Calu3 (cell line): ENCODE data around the gene DCTN5. TPM values are rescaled to one million over a fixed set of nuclear protein-coding genes. Genes with fewer than 3 reads are reported as not detected.

Experiments
- BruUV-seq: library from RNA; stranded (reverse); fragments of 400-500 nt; replicated peaks from 2 replicates; lab custom pipeline; 2021; lab: Mats Ljungman, UMichigan
- CTCF ChIA-PET: fragments of 300-600 bp; sonication (Branson Sonifier 250); formaldehyde crosslinking; loops from one replicate; lab custom pipeline; 2022; ENCODE audit warnings: antibody characterized with exemption; lab: Charles Lee
- DNase-seq: peaks from one replicate; pipeline ENCODE4 v3.0.0; 2022
- H3K27ac Mint-ChIP-seq: one replicate; pipeline ENCODE4 v1.8.0; 2022; ENCODE audit warnings: mixed read lengths; ENCODE audit not compliant: unreplicated experiment
- H3K27me3 Mint-ChIP-seq: one replicate; pipeline ENCODE4 v1.8.0; 2022; ENCODE audit warnings: mixed read lengths; ENCODE audit not compliant: unreplicated experiment
- H3K36me3 Mint-ChIP-seq: one replicate; pipeline ENCODE4 v1.8.0; 2022; ENCODE audit warnings: mild to moderate bottlenecking, moderate library complexity, mixed read lengths; ENCODE audit not compliant: insufficient read depth, unreplicated experiment
- H3K4me1 Mint-ChIP-seq: one replicate; pipeline ENCODE4 v1.8.0; 2022; ENCODE audit warnings: mild to moderate bottlenecking, low read depth, mixed read lengths; ENCODE audit not compliant: unreplicated experiment
- H3K4me3 Mint-ChIP-seq: one replicate; pipeline ENCODE4 v1.8.0; 2022; ENCODE audit warnings: mild to moderate bottlenecking, low read depth, moderate library complexity, mixed read lengths; ENCODE audit not compliant: unreplicated experiment
- H3K9me3 Mint-ChIP-seq: one replicate; pipeline ENCODE4 v1.8.0; 2022; ENCODE audit warnings: low read depth, mixed read lengths; ENCODE audit not compliant: unreplicated experiment
- intact Hi-C: fragments of 100-400 bp; cut with micrococcal nuclease; formaldehyde crosslinking; loops from one replicate; pipeline ENCODE4 v1.10.0; 2022; ENCODE audit not compliant: unreplicated experiment
- total RNA-seq: library from RNA; stranded (reverse); gene quantifications from 2 replicates; pipeline ENCODE4 v1.2.3, GENCODE V29; 2022
- TF ChIP-seq, protein P1 (sequence below): fragments of 200-600 bp; IDR thresholded peaks from one replicate; pipeline ENCODE4 v1.8.0; 2022; ENCODE audit warnings: antibody characterized with exemption; ENCODE audit not compliant: unreplicated experiment

The DCTN5 gene
- total RNA-seq, 1 experiment from 2014 or later = 155 TPM

DNA sequence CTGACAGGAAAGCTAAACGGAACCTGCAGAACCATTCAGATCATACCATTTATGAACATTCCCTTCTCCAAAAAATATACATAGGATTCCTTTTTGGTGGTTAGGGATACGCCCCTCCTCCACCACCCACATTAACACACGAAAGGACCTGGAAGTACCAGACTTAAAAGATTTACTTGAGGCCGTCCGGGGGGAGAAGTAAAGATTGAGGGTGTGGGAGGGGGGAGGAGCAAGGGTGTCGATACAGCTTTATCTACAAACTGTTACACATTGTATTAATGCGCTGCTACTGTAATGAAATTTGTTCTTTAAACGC, 693 bp upstream of the DCTN5 start:
- Mint-ChIP-seq H3K36me3 (peaks cover 68% of the 10 kb centered on the region), H3K4me1 (peaks cover 8% of the 10 kb centered on the region), H3K27me3 (no peaks in the 10 kb centered on the region), H3K27ac (peak overlapping the region; percentile 86), H3K4me3 (peak overlapping the region; percentile 88), H3K9me3 (no peaks in the 10 kb centered on the region)
- intact Hi-C loops = no loop called here
- TF ChIP-seq, protein P1, sequence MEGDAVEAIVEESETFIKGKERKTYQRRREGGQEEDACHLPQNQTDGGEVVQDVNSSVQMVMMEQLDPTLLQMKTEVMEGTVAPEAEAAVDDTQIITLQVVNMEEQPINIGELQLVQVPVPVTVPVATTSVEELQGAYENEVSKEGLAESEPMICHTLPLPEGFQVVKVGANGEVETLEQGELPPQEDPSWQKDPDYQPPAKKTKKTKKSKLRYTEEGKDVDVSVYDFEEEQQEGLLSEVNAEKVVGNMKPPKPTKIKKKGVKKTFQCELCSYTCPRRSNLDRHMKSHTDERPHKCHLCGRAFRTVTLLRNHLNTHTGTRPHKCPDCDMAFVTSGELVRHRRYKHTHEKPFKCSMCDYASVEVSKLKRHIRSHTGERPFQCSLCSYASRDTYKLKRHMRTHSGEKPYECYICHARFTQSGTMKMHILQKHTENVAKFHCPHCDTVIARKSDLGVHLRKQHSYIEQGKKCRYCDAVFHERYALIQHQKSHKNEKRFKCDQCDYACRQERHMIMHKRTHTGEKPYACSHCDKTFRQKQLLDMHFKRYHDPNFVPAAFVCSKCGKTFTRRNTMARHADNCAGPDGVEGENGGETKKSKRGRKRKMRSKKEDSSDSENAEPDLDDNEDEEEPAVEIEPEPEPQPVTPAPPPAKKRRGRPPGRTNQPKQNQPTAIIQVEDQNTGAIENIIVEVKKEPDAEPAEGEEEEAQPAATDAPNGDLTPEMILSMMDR = no peak
- no TSS peak for BruUV-seq
- peak; percentile 6 for DNase-seq
- CTCF ChIA-PET = interaction anchor here (0.5 to 1.1 kb wide), 5 partner anchors 10 to 1418 kb away, joined by 3 to 4 read pairs (median 3); partner anchors contain the start of gene UBFD1

GRCh38 chr16:23642246-23642774, 1.0 kb downstream of the DCTN5 start:
- CTCF ChIA-PET = interaction anchor here (1.6 kb wide), 1 partner anchor 36 kb away, joined by 5 read pairs; the partner anchor contains the start of gene PLK1
- BruUV-seq = TSS peak; percentile 28
- intact Hi-C loops = no loop called here

GRCh38 chr16:23650674-23651416, 9.6 kb downstream of the DCTN5 start:
- intact Hi-C loops = no loop called here

More at GRCh38 chr16:23642246-23642774, 1.0 kb downstream of the DCTN5 start:
- peaks cover 72% of the 10 kb centered on the region for H3K36me3 Mint-ChIP-seq
- H3K9me3 Mint-ChIP-seq = no peaks in the 10 kb centered on the region
- peaks cover 8% of the 10 kb centered on the region for H3K4me1 Mint-ChIP-seq
- H3K4me3 Mint-ChIP-seq = peak overlapping the region; percentile 88
- TF ChIP-seq, protein P1 = no peak
- H3K27me3 Mint-ChIP-seq = no peaks in the 10 kb centered on the region
- H3K27ac Mint-ChIP-seq = peak overlapping the region; percentile 86
- DNase-seq = no peak

GRCh38 chr16:23651943-23652468, 10.7 kb downstream of the DCTN5 start:
- BruUV-seq = no TSS peak
- H3K36me3 Mint-ChIP-seq = peaks cover 58% of the 10 kb centered on the region
- CTCF ChIA-PET = interaction anchor here (0.7 kb wide), 1 partner anchor 47 kb away, joined by 4 read pairs; no protein-coding TSS in a partner anchor
- H3K4me3 Mint-ChIP-seq = no peak overlapping the region
- H3K4me1 Mint-ChIP-seq = peaks cover 9% of the 10 kb centered on the region
- no peaks in the 10 kb centered on the region for H3K9me3 Mint-ChIP-seq
- DNase-seq = no peak
- H3K27me3 Mint-ChIP-seq = no peaks in the 10 kb centered on the region
- intact Hi-C loops = no loop called here
- H3K27ac Mint-ChIP-seq = no peak overlapping the region
- TF ChIP-seq, protein P1 = no peak

More at GRCh38 chr16:23650674-23651416, 9.6 kb downstream of the DCTN5 start:
- Mint-ChIP-seq H3K9me3 (no peaks in the 10 kb centered on the region), H3K27ac (peak overlapping the region; percentile 38), H3K4me3 (no peak overlapping the region), H3K4me1 (peaks cover 9% of the 10 kb centered on the region), H3K36me3 (peaks cover 65% of the 10 kb centered on the region), H3K27me3 (no peaks in the 10 kb centered on the region)
- DNase-seq = no peak
- TF ChIP-seq, protein P1 = no peak
- BruUV-seq = no TSS peak
- CTCF ChIA-PET = interaction anchor here (0.7 kb wide), 1 partner anchor 46 kb away, joined by 4 read pairs; no protein-coding TSS in a partner anchor
